Right lobe of liver (tissue), 6 donors: Measurements from ENCODE around the gene PIF1. TPM values are rescaled to one million over a fixed set of nuclear protein-coding genes. Genes with fewer than 3 reads are reported as not detected.

ENCODE experiments used
- ATAC-seq, 4 donors: fragments of 200-7000 bp; cut with Tn5 transposase; one replicate each; pipeline ENCODE4 v1.9.1; 2020; ENCODE audit warnings: mild to moderate bottlenecking in 4 of 4, moderate library complexity in 4 of 4
- DNase-seq, 3 donors: peaks; one replicate each; pipeline ENCODE4 v3.0.0-alpha.2; 2020
- H3K27ac ChIP-seq, 3 donors: fragments of 200-600 bp; one replicate each; pipeline ENCODE4 v1.8.0; 2022
- H3K27me3 ChIP-seq, 2 donors: fragments of 200-600 bp; one replicate each; pipeline ENCODE4 v1.8.0; 2022
- H3K36me3 ChIP-seq, 4 donors: fragments of 200-600 bp; sonication (generic) in 1 of 4; one replicate each; pipeline versions ENCODE4 v1.5.1 to v1.8.0; 2017 to 2022; ENCODE audit warnings: control low read depth in 1 of 4
- H3K4me1 ChIP-seq, 4 donors: fragments of 200-600 bp; sonication (generic) in 1 of 4; one replicate each; pipeline versions ENCODE4 v1.5.1 to v1.8.0; 2017 to 2022; ENCODE audit warnings: control low read depth in 1 of 4
- H3K4me3 ChIP-seq, 3 donors: fragments of 200-600 bp; one replicate each; pipeline ENCODE4 v1.8.0; 2022
- H3K9me3 ChIP-seq, 4 donors: fragments of 200-600 bp; sonication (generic) in 1 of 4; one replicate each; pipeline versions ENCODE4 v1.5.1 to v1.8.0; 2017 to 2022; ENCODE audit warnings: control low read depth in 1 of 4
- CTCF ChIP-seq, 4 donors: fragments of 200-600 bp in 3 of 4; fragments of 450-650 bp in 1 of 4; IDR thresholded peaks; one replicate each; pipeline versions ENCODE4 v1.5.1 to v1.8.0; 2016 to 2022; ENCODE audit warnings: antibody characterized with exemption in 4 of 4, mild to moderate bottlenecking in 2 of 4
- POLR2A ChIP-seq: fragments of 450-650 bp; IDR thresholded peaks from one replicate; pipeline ENCODE4 v1.6.1; 2017; ENCODE audit warnings: antibody characterized with exemption, mild to moderate bottlenecking
- WGBS: methylation state at CpG from one replicate; pipeline ENCODE4 v1.1.6; 2018; ENCODE audit warnings: low coverage, low lambda C conversion rate; ENCODE audit not compliant: insufficient coverage; ENCODE audit errors: missing lambda C conversion rate; 5-methylcytosine and 5-hydroxymethylcytosine counted together
- intact Hi-C, 2 donors: fragments of 100-400 bp; cut with DNase I; formaldehyde crosslinking; loops; one replicate each; pipeline versions ENCODE4 v1.11.2 to v1.14.1; 2022
- total RNA-seq, 6 experiments: library from RNA; depleted of rRNA in 2 of 6; stranded (reverse); fragments of >200 nt in 2 of 6; fragmentation: NEBNext Ultra II Directional in 3 of 6; extraction: Animal tissue kit (Norgen Biotek cat#: 25700) in 3 of 6; gene quantifications; one replicate each; pipeline versions ENCODE4 v1.1.0 to v1.2.4, GENCODE V29; 2016 to 2023
- donor health status: DM: no; HTN: yes; CAD: no.
- donor health status: DM: no; HTN: no; CAD: no.
- donor health status: DM: no; HTN: no; CAD: no.
- donor health status: DM: no; HTN: yes; CAD: no.
- donor health status: DM: no; HTN: yes; CAD: no.

The PIF1 gene
- total RNA-seq, 6 experiments from 2014 or later: 0.11 to 1.00 (median 0.36) TPM

- DNase-seq: no peak
- Histone ChIP-seq H3K36me3 (peaks cover 0 to 10% (median 0%) of the 10 kb centered on the region in 4 donors), H3K4me3 (no peak overlapping the region), H3K4me1 (peaks cover 0 to under 1% (median 0%) of the 10 kb centered on the region in 4 donors), H3K9me3 (no peaks in the 10 kb centered on the region), H3K27me3 (no peaks in the 10 kb centered on the region), H3K27ac (no peak overlapping the region)
- TF ChIP-seq CTCF (IDR thresholded peaks at IDR 0.05) (no peak), POLR2A (no peak)
- 44% methylated on average over 1 of the region's 3 CpGs for WGBS
- ATAC-seq: no peak
- intact Hi-C loops: no loop called here
Observed at GRCh38 chr15:64847016-64847415, 21.6 kb upstream of the PIF1 start.

- Histone ChIP-seq H3K9me3 (no peaks in the 10 kb centered on the region), H3K36me3 (peaks cover 0 to 10% (median 0%) of the 10 kb centered on the region in 4 donors), H3K27me3 (no peaks in the 10 kb centered on the region), H3K4me1 (peaks cover 0 to 3% (median 1%) of the 10 kb centered on the region in 4 donors), H3K4me3 (peak overlapping the region in 1 of 3 donors; percentile 16), H3K27ac (peak overlapping the region; percentile 26 to 84 (median 60))
- 56% methylated on average over 6 of the region's 13 CpGs for WGBS
- TF ChIP-seq CTCF (IDR thresholded peaks at IDR 0.05) (no peak), POLR2A (no peak)
- intact Hi-C loops: no loop called here
- DNase-seq (no peak), ATAC-seq (no peak)
Observed at GRCh38 chr15:64845831-64846595, 20.6 kb upstream of the PIF1 start.

- H3K9me3 ChIP-seq: no peaks in the 10 kb centered on the region
- 61% methylated on average over 2 of the region's 2 CpGs for WGBS
- H3K4me1 ChIP-seq: peaks cover 0 to 6% (median 1%) of the 10 kb centered on the region in 4 donors
- peak overlapping the region; percentile 26 to 88 (median 60) for H3K27ac ChIP-seq
- H3K36me3 ChIP-seq: peaks cover 0 to 10% (median 0%) of the 10 kb centered on the region in 4 donors
- peak overlapping the region in 2 of 3 donors; percentile 21 to 74 for H3K4me3 ChIP-seq
- ATAC-seq: peak in 3 of 4 donors; percentile 10 to 27 (median 23)
- no peaks in the 10 kb centered on the region for H3K27me3 ChIP-seq
- DNase-seq: no peak
- TF ChIP-seq CTCF (IDR thresholded peaks at IDR 0.05) (no peak), POLR2A (no peak)
- intact Hi-C loops: no loop called here
Observed at GRCh38 chr15:64845183-64845611, 19.8 kb upstream of the PIF1 start.

GRCh38 chr15:64844576-64845145 is 19.2 kb upstream of the PIF1 start:
- ATAC-seq (no peak), DNase-seq (no peak)
- Histone ChIP-seq H3K4me3 (peak overlapping the region; percentile 21 to 75 (median 74)), H3K4me1 (peaks cover 0 to 6% (median 1%) of the 10 kb centered on the region in 4 donors), H3K36me3 (peaks cover 0 to 8% (median 0%) of the 10 kb centered on the region in 4 donors), H3K27me3 (no peaks in the 10 kb centered on the region), H3K9me3 (no peaks in the 10 kb centered on the region), H3K27ac (peak overlapping the region; percentile 26 to 88 (median 60))
- WGBS: 44% methylated on average over 5 of the region's 8 CpGs
- no peak for TF ChIP-seq CTCF (IDR thresholded peaks at IDR 0.05)
- no peak for TF ChIP-seq POLR2A
- intact Hi-C loops: no loop called here
